ENCODE data around the gene IGSF22.

DNA sequence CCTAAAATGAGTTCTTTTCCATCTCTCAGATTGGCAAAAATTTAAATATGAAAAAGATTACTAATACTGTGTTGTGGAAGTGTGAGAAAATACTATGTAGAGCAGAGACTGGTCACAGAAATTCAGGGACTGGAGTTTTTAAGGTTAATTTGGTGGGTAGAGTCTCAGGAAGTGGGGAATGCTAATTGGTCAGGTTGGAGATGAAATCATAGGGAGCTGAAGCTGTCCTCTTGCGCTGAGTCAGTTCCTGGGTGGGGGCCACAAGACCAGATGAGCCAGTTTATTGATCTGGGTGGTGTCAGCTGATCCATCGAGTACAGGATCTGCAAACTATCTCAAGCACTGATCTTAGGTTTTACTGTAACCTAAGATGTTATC lies 56.8 kb downstream of the IGSF22 start:
- TF ChIP-seq CTCF (IDR thresholded peaks at IDR 0.05; ENCODE audit: poor library complexity, severe bottlenecking) (no peak), EP300 (conservative IDR thresholded peaks at IDR 0.05; ENCODE audit: poor library complexity, severe bottlenecking) (no peak), TAF1 (IDR thresholded peaks at IDR 0.05; ENCODE audit: low read depth) (no peak), EZH2 (IDR thresholded peaks at IDR 0.05; ENCODE audit: borderline replicate concordance, insufficient read depth, low read length, poor library complexity, severe bottlenecking) (no peak), POLR2AphosphoS5 (IDR thresholded peaks at IDR 0.05) (no peak), MXI1 (conservative IDR thresholded peaks at IDR 0.05; ENCODE audit: poor library complexity, severe bottlenecking) (no peak), RAD21 (conservative IDR thresholded peaks at IDR 0.05) (no peak), SMC3 (conservative IDR thresholded peaks at IDR 0.05; ENCODE audit: poor library complexity) (no peak)
- TF ChIP-seq, protein P1, sequence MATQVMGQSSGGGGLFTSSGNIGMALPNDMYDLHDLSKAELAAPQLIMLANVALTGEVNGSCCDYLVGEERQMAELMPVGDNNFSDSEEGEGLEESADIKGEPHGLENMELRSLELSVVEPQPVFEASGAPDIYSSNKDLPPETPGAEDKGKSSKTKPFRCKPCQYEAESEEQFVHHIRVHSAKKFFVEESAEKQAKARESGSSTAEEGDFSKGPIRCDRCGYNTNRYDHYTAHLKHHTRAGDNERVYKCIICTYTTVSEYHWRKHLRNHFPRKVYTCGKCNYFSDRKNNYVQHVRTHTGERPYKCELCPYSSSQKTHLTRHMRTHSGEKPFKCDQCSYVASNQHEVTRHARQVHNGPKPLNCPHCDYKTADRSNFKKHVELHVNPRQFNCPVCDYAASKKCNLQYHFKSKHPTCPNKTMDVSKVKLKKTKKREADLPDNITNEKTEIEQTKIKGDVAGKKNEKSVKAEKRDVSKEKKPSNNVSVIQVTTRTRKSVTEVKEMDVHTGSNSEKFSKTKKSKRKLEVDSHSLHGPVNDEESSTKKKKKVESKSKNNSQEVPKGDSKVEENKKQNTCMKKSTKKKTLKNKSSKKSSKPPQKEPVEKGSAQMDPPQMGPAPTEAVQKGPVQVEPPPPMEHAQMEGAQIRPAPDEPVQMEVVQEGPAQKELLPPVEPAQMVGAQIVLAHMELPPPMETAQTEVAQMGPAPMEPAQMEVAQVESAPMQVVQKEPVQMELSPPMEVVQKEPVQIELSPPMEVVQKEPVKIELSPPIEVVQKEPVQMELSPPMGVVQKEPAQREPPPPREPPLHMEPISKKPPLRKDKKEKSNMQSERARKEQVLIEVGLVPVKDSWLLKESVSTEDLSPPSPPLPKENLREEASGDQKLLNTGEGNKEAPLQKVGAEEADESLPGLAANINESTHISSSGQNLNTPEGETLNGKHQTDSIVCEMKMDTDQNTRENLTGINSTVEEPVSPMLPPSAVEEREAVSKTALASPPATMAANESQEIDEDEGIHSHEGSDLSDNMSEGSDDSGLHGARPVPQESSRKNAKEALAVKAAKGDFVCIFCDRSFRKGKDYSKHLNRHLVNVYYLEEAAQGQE (IDR thresholded peaks at IDR 0.05; ENCODE audit: borderline replicate concordance): no peak
